GM12873 (cell line): ENCODE data around the gene TWIST1.

Source experiments
- TF ChIP-seq, protein P1 (sequence below): IDR thresholded peaks from 2 replicates; pipeline ENCODE4 v1.5.1; 2012; ENCODE audit warnings: low read depth, mild to moderate bottlenecking, moderate library complexity, low read length, control low read depth; ENCODE audit not compliant: insufficient read depth; ENCODE audit errors: missing control alignments

TWIST1 gene

DNA sequence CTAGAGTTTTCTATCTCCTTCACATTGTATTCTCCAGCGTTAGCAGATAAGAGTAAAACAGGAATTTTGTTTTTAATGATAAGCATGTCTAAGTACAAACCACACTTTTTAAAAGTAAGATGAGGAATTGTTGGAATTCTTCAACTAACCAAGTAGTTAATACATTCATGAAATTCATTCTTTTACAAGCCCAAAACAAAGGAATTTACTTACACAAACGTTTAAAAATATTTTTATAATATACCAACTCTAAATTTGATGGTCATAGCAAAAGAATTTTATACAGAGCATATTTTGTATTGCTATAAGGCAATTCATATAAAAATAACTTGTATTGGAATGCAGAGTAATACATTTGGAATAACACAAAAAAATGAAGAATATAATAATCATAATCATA is 51.3 kb downstream of the TWIST1 start:
- TF ChIP-seq, protein P1, sequence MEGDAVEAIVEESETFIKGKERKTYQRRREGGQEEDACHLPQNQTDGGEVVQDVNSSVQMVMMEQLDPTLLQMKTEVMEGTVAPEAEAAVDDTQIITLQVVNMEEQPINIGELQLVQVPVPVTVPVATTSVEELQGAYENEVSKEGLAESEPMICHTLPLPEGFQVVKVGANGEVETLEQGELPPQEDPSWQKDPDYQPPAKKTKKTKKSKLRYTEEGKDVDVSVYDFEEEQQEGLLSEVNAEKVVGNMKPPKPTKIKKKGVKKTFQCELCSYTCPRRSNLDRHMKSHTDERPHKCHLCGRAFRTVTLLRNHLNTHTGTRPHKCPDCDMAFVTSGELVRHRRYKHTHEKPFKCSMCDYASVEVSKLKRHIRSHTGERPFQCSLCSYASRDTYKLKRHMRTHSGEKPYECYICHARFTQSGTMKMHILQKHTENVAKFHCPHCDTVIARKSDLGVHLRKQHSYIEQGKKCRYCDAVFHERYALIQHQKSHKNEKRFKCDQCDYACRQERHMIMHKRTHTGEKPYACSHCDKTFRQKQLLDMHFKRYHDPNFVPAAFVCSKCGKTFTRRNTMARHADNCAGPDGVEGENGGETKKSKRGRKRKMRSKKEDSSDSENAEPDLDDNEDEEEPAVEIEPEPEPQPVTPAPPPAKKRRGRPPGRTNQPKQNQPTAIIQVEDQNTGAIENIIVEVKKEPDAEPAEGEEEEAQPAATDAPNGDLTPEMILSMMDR: no peak
